Measurements from ENCODE around the gene AGPS. TPM values are rescaled to one million over a fixed set of nuclear protein-coding genes. Genes with fewer than 3 reads are reported as not detected.

The AGPS gene
- total and polyA plus RNA-seq, 9 of the 15 experiments (the other 6 are each of a cell fraction or from before 2014, with no cell fraction given) = 15.5 to 211 (median 63.1) TPM

- TF ChIP-seq ZNF707 (CRISPR knock-in tag; conservative IDR thresholded peaks at IDR 0.05) = no peak
- TF ChIP-seq ZNF184 (CRISPR knock-in tag; IDR thresholded peaks at IDR 0.05) = no peak
- TF ChIP-seq, protein P1, sequence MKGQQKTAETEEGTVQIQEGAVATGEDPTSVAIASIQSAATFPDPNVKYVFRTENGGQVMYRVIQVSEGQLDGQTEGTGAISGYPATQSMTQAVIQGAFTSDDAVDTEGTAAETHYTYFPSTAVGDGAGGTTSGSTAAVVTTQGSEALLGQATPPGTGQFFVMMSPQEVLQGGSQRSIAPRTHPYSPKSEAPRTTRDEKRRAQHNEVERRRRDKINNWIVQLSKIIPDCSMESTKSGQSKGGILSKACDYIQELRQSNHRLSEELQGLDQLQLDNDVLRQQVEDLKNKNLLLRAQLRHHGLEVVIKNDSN (CRISPR knock-in tag; IDR thresholded peaks at IDR 0.05) = no peak
- TF ChIP-seq MECOM (CRISPR knock-in tag; IDR thresholded peaks at IDR 0.05) = peak; percentile 86
- no peak for TF ChIP-seq RFX1 (IDR thresholded peaks at IDR 0.05)
- no peak for TF ChIP-seq SMARCB1 (IDR thresholded peaks at IDR 0.05; ENCODE audit: insufficient read length, low read depth)
- TF ChIP-seq KAT7 (CRISPR knock-in tag; IDR thresholded peaks at IDR 0.05; ENCODE audit: borderline replicate concordance) = no peak
- no peak for TF ChIP-seq ZNF121 (CRISPR knock-in tag; conservative IDR thresholded peaks at IDR 0.05)
- TF ChIP-seq ARID4B (CRISPR knock-in tag; IDR thresholded peaks at IDR 0.05) = no peak
- TF ChIP-seq ZBTB43 (CRISPR knock-in tag; IDR thresholded peaks at IDR 0.05) = no peak
- no peak for TF ChIP-seq CGGBP1 (CRISPR knock-in tag; IDR thresholded peaks at IDR 0.05)
- TF ChIP-seq ZSCAN29 (IDR thresholded peaks at IDR 0.05) = no peak
- TF ChIP-seq POLR2H (tag; IDR thresholded peaks at IDR 0.05; ENCODE audit: low read depth) = peak; percentile 46; the same call in 1 of the 2 replicates
- TF ChIP-seq GMEB1 (CRISPR knock-in tag; IDR thresholded peaks at IDR 0.05) = no peak
- TF ChIP-seq ZSCAN32 (CRISPR knock-in tag; IDR thresholded peaks at IDR 0.05) = peak; percentile 97
- TF ChIP-seq RBFOX2 (IDR thresholded peaks at IDR 0.05; ENCODE audit: low read depth, low read length) = no peak
- TF ChIP-seq, protein P2, sequence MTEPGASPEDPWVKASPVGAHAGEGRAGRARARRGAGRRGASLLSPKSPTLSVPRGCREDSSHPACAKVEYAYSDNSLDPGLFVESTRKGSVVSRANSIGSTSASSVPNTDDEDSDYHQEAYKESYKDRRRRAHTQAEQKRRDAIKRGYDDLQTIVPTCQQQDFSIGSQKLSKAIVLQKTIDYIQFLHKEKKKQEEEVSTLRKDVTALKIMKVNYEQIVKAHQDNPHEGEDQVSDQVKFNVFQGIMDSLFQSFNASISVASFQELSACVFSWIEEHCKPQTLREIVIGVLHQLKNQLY (CRISPR knock-in tag; conservative IDR thresholded peaks at IDR 0.05) = no peak
- no peak for TF ChIP-seq ZNF583 (CRISPR knock-in tag; IDR thresholded peaks at IDR 0.05)
- no peak for TF ChIP-seq L3MBTL2 (IDR thresholded peaks at IDR 0.05)
Measured at GRCh38 chr2:177419274-177419673, 26.7 kb downstream of the AGPS start (continued).
